Activated effector memory CD4-positive, alpha-beta T cell treated with anti-CD3 and anti-CD28 coated beads, Interleukin-2, amount 50 U/mL, for 16 hours (primary cell): ENCODE data around the gene PANK2.

Experiments
- DNase-seq: peaks from one replicate; pipeline ENCODE4 v3.0.0-alpha.2; 2020

PANK2 gene

DNA sequence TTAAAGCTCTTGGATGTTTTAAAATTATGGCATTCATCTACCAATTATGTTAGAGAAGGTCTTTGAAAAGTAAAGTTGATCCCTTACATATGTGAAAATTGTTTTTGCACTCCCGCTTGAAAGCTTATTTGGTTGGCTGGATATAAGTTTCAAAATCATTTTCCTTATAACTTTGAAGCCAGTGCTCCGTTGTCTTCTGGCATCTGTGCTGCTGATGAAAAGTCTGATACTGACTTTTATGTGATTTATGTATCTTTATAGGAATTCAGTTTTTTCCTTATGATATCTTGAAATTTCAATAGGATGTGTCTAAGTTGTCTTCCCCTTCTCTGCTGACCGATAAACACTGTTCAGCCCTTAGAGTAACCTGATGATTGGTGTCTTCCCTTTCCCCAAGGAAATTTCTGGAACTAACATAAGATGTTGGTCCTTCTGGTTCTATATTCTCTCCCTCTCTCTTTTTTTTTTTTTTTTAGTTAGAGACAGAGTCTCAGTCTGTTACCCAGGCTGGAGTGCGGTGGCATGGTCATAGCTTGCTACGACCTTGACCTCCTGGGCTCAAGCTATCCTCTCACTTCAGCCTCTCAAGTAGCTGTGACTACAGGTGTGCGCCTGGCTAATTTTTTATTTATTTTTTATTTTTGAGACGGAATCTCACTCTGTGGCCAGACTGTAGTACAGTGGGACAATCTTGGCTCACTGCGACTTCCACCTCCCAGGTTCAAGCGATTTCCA lies 12.7 kb downstream of the PANK2 start:
- no peak for DNase-seq

DNA sequence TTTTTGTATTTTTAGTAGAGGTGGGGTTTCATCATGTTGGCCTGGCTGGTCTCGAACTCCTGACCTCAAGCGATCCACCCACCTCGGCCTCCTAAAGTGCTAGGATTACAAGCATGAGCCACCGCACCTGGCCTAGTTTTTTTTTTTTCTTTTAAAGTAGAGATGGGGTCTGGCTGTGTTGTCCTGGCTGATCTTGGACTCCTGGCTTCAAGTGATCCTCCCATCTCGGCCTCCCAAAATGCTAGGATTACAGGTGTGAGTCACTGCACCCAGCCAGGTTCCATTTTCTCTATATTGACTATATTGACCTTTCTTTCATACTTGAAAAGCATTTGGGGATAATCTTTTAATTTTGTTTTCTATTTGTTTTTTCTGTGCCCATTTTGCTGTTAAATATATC lies 13.3 kb downstream of the PANK2 start:
- no peak for DNase-seq

DNA sequence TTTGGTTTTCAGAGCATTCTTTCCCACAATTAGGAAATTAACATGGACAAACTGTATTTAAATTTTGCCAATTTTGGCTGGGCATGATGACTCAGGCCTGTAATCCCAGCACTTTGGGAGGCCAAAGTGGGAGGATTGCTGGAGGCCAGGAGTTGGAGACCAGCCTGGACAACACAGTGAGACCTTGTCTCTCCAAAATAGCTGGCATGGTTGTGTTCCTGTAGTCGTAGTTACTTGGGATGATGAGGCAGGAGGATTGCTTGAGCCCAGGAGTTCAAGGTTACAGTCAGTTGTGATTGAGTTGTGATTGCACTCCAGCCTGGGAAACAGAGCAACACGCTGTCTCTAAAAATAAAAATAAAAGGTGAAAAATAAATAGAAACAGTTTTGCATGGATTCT lies 15.0 kb downstream of the PANK2 start:
- no peak for DNase-seq

DNA sequence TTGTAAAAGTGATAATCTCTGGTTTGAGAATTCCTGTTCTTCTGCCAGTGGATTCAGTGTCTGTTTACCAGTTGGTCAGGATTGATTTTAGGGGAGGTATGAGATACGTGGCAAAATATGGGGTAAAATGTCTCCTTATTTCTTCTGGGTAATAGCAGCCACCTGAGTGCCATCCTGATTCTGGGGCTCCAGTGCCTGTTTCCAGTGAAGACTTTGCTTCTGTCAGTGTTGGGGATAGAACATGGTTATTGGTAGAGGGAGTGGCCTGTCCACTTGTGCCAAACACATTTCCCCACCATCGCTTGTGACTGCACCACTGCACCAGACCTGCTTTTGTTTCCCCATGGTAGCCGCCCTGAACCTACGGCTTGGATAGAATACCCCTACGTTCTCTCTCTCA lies 15.7 kb downstream of the PANK2 start:
- no peak for DNase-seq

DNA sequence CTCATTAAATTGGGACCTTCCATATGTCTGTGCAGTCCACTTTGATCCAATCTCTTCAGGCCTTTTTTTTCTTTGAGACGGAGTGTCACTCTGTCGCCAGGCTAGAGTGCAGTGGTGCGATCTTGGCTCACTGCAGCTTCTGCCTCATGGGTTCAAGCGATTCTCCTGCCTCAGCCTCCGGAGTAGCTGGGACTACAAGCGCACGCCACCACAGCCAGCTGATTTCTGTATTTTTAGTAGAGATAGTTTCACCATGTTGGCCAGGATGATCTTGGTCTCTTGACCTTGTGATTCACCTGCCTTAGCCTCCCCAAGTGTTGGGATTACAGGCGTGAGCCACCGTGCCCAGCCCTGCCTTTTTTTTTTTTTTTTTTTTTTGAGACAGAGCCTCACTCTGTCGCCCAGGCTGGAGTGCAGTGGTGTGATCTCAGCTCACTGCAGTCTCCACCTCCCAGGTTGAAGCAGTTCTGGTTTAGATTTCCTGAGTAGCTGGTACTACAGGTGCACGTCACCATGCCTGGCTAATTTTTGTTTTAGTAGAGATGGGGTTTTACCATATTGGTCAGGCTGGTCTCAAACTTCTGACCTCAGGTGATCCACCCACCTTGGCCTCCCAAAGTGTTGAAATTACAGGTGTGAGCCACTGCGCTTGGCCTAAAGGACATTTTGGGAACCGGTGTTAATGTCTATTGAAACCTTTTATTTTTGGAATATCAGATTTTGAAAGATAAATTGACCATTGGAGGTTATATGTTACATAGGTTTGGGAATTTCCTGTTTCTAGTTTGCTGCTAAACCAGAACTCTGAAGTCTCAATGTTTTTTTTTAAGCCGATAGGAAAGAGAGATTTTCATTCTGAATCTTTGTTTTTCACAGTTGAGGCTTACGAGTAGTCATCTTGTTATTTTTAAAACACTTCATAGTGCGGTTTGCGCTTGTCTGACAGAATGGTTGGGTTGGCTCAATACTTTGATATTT lies 17.8 kb downstream of the PANK2 start:
- peak; percentile 80 for DNase-seq

DNA sequence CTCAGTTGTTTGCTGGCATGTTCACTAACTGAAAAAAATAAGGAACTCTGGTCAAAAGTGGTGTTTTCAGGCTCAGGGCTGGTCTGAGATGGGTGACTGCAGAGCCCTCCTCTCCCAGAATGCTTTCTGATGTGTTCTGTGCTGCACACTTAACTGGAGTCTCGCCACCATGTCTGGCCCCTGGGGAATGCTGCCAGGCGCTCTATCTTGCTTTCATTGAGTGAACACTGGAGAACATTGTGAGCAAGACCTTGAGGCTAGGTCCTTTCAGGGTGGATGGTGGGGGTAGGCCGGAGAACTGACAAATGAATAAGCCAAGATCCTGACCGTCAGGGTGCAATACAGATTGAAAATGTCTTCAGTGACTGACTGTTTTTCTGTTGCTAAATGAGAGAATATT lies 19.5 kb downstream of the PANK2 start:
- no peak for DNase-seq

DNA sequence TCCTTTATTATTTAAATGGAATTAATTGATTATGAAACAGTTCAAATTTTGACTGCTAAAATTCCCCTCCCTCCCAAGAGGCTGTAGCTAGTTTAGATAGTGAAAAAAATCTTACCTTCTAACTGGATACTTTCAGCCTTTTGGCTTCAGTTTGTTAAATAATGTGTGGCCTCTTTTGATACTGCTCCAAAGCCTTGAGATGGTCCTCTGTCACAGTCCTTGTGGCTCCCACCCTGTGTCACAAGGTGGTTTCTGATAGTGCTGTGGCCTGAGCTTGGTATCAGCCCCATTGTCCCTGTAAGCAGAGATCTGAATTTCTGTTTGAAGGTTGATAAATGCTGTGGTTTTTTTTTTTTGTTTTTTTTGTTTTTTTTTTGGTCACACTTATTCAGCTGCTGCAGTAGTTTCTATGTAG lies 20.8 kb downstream of the PANK2 start:
- no peak for DNase-seq

DNA sequence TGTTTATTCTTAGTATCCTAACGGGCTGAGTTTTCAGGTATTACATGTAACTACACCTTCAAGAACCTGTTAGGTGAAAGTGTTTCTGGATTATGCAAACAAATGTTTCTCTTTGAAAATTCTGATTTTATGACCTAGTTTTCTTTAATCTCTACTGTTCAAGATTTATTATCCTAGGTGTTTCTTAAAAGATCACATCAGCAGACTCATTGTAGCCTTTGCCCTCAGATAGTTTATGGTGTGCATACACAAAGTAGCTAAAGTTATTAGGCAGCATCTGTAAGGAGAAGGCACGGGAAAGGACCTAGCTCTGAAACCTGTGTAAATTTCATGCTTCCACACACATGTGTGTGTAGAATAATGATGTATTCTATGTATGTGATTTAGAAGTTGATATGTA lies 21.7 kb downstream of the PANK2 start:
- no peak for DNase-seq

DNA sequence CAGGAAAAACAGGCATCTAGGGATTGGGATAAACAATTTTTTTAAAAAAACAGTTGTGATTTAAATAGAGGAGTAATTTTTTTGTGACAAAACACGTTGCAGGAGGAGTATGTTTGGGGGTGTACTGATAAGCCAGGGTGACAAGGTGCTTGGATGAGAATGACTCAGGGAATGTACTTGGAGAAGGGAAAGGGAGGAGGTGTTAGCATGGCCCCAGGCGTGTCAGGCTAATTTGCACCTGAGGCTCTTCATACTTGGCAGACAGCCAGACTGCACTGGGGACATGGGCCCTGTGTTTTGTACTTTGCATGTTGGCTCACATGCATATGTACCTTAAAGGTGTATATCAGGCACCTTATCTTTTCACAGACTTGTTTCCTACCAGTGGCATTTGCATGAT lies 22.8 kb downstream of the PANK2 start:
- DNase-seq: no peak

DNA sequence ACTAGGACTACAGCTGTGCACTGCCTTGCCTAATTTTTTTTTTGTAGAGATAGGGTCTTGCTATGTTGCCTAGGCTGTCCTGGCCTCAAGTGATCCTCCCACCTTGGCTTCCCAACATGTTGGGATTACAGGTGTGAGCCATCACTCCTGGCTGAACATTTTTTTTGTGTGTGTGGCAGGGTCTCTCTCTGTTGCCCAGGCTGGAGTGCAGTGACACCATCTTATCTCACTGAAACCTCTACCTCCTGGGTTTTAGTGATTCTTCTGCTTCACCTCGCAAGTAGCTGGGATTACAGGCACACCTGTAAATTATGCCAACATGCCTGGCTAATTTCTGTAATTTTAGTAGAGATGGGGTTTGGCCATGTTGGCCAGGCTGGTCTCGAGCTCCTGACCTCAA lies 25.3 kb downstream of the PANK2 start:
- DNase-seq: no peak

DNA sequence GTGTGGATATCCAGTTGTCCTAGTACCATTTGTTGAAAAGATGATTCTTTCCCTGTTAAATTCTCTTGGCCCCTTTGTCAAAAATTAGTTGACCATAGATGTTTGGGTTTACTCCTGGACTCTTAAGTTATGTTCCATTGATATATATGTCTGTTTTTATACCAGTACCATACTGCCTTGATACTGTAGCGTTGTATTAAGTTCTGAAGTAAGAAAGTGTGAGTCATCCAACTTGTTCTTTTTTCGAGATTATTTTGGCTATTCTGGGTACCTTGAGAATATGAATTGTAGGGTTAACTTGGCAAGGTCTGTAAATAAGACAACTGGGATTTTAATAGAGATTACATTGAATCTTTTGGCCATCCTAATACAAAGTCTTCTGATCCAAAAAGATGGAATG lies 26.5 kb downstream of the PANK2 start:
- no peak for DNase-seq

DNA sequence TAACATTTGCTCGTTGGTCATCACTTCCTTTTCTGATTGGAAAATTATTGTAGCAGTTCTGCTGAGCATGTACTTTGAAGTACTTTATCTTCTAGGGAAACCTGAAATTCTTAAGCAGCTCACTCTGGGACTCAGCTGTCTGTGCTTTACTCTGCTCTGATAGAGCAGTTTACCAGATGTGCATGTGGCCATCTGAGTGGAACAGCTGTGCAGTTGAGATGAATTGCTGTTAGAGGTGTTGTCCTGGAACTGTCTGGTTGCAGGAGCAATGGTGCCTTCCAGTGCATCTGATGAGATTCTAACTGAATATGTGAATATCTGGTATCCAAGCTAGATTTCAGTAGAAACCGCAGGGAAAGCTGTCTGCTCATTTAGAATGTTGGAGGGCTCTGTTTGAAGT lies 27.2 kb downstream of the PANK2 start:
- DNase-seq: no peak

DNA sequence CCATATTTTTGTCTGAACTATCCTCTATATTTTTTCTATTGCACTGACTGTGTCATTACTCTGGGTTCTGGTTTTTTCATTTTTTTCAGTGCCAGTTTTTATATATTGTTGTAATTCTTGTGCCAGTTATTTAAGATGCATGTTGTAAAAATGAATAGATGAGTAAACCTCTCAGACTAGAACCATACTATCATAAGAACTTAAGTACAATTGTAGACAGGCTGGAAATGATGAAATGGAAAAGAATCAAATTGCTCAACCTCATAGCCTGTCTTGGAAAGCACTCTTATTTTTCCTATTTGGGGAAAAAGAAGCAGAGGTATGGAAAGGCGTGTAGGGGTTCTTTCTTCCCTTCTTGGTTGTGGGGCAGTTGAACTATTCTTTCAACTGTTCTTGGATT lies 30.2 kb downstream of the PANK2 start:
- DNase-seq: no peak

DNA sequence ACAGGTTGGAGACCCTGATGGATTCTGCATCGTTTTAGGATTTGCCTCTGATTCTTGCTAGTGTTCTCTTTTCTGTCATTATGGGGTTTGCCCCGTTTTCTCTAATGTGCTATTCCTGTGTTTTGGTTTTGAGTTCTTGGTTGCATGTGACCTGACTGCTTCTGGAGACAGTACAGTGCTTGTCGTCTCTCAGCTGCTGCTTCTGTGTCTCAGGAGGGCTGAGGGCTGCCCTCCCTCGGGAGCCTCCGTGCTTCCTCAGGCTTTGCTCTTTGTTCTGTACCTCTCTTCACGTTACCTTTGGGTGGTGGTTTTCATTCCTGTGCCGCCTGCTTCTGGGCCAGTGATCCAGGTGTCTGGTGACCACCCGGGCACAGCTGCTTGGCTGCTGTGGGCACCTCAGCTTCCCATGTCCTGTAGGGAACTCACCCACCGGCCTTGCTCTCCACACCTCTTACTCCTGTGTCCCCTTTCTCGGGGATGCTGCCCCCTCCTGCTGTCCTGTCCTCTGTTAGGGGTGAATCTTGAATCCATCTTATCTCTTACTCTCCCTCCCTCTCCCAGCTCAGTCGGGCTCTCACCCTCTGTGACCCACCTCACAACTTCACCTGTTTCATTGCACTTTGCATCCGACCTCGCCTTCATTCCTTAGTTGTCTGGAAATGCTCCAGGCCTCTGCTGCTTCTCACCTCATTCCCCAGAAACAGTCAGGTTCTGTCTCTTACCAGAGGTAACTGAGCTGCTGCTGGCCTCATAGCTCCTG lies 33.2 kb downstream of the PANK2 start:
- DNase-seq: no peak

DNA sequence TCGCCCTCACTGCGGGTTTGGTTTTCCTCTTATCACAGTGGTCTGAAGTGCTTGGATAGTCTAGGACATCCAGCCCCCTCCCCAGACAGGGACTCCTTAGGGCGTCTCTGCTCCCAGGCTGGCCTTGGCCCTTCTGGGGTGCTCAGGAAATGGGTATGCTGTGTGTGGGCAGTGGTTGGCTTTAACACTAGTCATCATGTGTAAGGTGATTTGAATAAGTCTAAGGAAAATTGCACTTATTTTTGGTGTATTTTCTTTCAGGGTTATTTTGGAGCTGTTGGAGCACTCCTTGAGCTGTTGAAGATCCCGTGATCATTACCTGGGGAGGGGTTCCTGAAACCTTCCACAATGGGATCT lies 33.8 kb downstream of the PANK2 start:
- no peak for DNase-seq

DNA sequence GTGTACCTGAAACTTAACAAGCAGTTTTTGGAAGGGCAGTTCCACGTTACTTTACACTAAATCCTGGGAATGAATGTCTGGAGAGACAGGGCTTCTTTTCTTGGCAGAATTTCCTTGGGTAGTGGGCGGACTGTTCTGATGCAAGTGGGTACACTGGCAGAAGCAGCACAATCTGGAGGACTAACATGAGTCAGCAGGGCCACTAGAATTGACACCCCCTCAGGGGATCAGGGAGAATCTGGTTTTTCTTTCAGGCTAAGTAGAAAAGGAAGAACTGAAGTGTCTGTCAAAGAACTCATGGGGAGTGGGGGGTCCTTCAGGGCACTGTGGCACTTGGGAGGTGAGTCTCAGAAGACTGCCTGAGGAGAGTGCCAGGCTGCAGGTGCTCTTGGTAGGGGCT lies 34.6 kb downstream of the PANK2 start:
- DNase-seq: no peak

DNA sequence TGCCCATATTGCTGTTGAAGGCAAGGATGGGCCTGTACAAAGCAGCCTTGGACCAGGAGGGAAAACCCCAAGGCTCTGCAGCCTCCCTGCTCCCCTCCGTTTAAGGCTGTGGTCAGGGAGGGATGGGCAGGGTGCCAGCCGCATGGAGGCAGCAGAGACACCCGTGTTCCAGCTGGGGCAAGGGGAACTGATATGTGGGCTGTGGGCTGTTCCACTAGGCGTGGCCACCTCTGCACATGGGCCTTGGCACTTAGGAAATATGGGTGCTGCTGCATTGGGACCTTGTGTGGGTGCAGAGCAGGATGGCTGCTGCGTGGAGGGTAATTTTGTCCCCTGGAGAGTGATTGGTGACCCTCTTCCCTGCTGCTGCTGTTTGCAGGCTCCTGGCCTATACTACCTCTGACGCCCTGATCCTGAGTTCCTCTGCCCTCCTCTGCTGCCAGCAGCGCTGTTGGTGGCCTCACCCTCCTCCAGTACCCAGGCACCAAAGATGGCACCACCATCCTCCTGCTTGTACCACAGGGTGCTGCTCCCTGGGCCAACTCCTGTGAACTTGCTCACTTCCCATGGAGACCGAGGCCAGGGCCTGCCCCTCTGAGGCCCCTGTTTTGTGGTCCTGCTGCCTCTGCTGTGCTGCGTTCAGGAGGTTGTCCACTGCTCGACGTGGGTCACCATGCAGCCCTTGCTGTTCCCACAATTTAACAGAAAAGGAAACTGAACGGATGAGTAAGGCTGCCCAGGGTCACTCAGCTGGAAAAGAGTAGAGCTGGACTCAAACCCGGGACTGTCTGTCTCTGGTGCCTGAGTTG lies 35.3 kb downstream of the PANK2 start:
- DNase-seq: no peak

DNA sequence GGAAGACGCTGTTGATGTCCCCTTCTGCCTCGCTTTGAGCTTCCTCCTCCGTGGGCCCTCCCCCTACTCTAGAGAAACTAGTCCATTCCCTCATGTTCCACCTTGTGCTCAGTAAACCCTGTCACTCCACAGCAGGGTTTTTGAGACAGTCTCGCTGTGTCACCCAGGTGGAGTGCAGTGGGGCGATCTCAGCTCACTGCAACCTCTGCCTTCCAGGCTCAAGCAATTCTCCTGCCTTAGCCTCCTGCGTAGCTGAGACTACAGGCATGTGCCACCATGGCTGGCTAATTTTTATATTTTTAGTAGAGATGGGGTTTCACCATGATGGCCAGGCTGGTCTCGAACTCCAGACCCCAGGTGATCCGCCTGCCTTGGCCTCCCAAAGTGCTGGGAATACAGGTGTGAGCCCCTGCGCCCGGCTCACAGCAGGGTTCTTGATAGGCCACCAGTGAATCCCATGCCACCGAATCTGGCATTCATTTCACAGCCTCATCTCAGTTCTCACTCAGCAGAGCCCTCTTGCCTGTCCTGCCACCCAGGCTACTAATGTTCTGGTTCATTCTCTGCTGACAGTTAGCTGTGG lies 36.0 kb downstream of the PANK2 start:
- no peak for DNase-seq

DNA sequence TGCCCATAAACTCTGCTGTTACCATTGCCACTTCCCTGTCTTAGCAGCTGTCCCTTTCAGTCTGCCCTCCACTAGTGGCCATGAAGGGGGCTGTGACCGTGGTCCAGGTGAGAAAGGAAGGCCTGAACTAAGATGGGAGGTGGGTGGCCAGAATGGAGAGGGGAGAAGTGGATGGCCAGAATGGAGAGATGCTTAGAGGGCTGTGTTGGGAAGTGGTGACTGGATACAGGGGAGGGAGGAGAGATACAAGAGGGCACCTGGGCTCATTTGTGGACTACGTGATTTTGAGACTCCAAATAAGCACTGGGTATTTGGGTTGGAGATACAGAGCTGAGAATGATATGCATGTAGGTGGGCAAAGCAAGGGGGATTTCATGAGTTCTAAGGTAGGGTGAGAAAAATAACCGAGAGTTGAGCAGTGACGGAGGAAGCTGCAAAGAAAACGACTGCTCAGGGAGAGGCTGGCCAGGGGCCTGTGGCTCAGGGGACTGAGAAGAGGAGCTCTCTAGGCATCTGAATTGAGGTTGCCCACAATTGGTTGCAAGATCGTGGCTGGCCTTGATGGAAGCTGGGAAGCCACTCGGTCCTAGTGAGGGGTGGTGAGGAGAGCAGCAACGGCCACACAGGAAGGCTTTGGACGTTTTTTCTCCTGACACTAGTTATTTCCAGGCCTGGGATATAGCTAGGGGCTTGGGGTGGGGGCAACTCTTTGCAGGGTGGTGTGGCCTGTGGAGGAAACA lies 36.9 kb downstream of the PANK2 start:
- DNase-seq: no peak

DNA sequence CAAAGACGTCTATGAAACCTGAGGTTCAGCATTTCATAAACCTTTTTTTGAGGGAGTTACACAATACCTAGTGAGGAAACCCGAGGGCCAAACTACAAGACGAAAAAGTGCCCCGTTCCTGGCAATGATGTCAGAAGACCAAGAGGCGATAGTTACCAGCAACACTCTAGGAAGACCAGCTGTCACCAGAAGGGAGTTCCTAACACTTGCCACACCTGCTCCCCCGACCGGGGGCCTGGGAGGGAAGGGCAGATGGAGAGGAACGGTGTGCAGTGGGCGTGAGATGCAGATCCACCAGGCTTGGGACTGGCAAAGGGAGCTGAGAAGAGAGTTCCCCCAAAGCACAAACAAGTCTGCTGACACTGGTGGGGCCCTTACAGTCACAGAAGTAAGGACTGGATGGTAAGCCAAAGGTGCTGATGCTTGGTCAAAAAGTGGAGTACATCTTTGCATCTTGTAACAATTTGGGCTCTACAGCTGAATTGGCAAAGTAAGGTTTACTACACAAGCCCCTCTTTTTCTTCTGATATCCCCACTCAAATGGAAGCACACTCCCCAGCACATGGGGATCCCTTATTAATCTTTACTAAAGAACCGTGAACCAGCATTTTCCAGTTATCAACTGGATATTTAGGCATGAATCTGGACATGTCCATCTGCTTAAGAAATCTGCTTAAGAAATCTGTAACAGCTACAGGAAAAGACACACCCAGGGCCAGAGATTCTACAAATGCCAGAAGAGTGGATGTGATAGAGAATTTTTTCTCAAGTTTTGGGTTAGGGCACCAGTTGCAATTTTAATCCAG lies 38.5 kb downstream of the PANK2 start:
- DNase-seq: no peak

DNA sequence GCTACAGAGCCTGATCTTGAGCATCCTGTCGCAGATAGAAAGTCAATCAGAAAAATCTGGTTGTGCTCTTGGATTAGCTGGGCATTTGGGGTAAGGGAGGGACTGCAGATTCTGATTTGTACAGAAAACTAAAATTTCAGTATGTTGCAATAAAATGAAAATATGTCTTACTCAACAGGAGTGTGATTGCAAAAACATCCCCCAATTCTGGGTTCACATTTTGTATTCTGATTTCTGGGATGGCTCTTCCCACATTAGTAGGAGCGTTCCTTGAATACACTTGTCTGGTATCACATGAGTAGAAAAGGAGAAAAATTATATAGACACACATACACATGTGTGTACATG lies 40.5 kb downstream of the PANK2 start:
- no peak for DNase-seq
